Measurements from ENCODE around the gene P2RY14.

- TF ChIP-seq, protein P1, sequence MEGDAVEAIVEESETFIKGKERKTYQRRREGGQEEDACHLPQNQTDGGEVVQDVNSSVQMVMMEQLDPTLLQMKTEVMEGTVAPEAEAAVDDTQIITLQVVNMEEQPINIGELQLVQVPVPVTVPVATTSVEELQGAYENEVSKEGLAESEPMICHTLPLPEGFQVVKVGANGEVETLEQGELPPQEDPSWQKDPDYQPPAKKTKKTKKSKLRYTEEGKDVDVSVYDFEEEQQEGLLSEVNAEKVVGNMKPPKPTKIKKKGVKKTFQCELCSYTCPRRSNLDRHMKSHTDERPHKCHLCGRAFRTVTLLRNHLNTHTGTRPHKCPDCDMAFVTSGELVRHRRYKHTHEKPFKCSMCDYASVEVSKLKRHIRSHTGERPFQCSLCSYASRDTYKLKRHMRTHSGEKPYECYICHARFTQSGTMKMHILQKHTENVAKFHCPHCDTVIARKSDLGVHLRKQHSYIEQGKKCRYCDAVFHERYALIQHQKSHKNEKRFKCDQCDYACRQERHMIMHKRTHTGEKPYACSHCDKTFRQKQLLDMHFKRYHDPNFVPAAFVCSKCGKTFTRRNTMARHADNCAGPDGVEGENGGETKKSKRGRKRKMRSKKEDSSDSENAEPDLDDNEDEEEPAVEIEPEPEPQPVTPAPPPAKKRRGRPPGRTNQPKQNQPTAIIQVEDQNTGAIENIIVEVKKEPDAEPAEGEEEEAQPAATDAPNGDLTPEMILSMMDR (IDR thresholded peaks at IDR 0.05; ENCODE audit: low read depth, low read length): no peak
- no peak for TF ChIP-seq EZH2phosphoT487 (IDR thresholded peaks at IDR 0.05; ENCODE audit: low read depth)
These were observed 107.1 kb downstream of the P2RY14 start for GRCh38 chr3:151171145-151171757.
